GM19240 (cell line): ENCODE results near the gene RFC5.

ENCODE experiments used
- DNase-seq: peaks from one replicate; pipeline ENCODE4 v3.0.0; 2011; ENCODE audit warnings: low spot score; ENCODE audit not compliant: insufficient read length

The RFC5 gene

DNA sequence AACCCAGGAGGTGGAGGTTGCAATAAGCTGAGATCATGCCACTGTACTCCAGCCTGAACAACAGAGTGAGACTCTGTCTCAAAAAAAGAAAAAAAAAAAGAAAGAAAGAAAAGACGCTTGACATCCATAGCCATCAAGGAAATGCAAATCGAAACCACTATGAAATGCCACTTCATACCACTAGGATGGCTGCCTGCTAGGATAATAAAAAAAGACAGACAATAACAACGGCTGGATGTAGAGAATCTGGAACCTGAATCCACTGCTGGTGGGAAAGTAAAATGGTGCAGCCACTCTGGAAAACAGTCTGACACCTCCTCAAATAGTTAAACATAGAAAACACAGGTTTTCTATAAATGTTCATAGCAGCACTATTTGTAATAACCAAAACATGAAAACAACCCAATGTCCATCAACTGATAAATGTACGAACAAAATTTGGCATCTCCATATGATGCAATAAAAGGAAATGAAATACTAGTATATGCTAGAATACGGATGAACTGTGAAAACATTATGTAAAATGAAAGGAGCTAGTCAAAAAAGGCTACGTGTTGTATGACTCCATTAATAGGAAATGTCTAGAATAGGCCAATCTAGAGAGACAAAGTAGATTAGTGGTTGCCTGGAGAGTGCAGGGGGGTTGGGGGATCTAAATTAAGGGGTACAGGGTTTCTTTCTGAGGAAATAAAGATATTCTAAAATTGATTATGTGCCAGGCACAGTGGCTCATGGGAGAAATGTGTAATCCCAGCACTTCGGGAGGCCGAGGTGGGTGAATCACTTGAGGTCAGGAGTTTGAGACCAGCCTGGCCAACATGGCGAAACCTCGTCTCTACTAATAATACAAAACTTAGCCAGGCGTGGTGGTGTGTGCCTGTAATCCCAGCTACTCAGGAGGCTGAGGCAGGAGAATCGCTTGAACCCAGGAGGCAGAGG is 34.7 kb downstream of the RFC5 start:
- DNase-seq: no peak

DNA sequence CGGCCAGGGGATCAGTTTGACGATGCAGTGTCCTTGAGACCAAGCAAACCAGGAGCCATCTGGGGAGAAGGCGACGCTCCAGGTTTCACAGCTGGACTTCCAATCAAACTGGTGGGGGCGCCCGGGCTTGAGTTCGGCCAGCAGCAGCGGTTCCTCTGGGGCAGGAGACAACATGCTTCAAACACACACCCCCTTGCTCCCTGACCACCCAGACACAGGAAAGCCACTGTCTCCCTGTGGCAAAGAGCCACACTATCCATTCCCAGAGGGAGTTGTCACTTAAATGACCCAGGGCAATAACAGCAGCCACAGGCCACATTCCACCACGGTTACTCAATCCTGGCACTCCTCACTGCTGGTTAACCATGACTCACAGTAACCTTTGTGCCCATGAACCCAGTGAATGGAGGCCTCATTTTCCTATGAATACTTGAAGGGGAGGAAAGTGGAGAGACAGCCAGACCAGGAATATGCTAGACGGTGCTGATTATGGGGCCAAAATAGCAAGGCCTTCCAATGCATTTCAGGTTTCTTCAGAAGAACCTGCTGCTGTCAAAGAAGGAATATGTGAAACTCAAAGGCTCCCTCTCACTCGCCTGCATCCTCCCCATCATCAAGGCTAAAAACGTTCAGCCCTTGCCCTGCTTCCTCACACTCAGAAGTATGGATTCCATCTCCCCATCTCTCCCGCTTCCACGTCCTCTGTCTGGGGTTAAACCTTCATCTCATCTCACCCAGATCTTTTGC is 36.0 kb downstream of the RFC5 start:
- no peak for DNase-seq

DNA sequence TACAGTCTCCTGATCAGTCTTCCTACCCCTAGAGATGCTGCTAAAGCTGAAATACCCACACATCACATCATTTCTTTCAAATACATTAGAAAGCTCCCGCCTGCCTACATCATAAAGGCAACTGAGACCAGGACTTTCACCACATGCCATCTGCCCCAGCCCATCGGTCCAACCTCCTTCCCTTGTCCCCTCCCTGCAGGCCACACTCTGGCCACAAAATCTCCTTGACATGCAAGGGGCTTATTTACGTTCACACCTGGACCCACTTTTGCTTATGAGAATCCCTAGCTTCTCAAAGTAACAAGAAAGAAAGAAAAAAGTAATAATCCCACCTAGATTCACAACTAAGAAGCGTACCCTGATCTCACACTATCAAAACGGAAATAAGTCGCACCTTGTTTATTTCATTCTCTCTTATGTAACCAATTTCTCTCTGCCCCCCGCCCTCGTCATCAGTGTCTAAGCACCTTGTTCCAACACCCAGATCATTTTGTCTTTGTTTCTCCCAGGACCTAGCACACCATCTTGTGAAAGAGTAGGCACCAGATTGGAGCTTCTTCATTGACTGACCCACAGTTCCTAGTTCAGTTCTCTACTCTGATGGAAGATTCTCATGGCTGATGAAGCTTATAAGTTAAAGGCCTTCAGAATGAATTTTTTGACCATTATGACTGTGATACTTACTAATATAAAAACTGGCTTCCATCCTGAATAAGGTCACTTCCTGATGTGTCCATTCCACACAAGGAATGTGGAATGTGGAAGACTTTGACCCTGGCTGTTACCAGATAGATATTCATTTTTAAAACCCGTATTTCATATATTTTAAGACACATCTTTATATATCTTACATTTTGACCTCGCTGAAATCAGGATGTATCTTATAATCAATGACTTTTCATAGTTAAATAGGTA is 36.8 kb downstream of the RFC5 start:
- DNase-seq: no peak

DNA sequence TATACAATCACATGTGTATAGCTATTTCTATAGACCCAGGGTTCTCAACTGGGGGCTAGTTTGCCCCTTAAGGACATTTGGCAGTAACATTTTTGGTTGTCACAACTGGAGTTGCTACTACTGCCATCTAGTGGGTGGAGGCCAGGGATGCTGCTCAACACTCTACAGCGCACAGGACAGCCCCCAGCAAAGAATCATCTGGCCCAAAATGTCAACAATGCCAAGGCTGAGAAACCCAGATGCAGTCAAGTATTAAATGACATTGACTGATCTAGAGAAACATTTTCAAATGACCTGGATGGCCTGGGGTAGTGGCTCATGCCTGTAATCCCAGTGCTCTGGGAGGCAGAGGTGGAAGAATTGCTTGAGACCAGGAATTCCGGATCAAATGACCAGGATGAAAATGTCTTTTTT is 38.6 kb downstream of the RFC5 start:
- peak; percentile 41 for DNase-seq

DNA sequence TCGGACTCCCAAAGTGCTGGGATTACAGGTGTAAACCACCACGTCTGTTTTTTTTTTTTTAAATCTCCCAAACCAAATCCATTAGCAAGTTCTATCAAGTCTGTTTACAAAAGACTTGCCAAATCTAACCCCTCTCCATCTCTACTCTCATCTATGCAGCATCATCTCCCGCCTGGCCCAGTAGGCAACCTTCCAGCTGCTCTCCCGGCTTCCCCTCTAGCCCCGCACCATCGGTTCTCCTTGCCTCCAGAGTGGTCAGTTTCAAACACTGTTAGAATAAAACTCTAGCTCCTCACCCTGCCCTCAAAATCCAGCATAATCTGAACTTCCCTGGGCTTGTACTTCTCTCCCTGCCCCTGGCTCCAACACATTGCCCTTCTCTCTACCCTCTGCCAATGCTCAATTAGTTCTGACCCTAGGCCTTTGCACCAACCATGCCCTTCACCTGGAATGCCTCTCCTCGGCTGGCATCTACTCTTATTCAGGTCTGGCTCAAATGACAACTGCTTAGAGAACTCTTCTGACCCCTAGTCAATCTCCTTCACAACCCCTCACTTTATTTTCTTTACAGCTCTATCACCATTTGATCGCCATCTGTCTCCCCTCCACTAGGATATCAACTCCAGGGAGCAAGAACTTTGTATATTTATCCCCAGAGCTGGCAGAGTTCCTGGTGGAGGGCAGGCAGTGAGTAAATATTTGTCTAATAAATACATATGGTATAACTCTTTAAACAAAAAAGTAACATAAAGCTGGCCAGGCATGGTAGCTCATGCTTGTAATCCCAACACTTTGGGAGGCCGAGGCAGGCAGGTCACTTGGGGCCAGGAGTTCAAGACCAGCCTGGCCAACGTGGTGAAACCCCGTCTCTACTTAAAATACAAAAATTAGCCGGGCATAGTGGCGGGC is 39.6 kb downstream of the RFC5 start:
- DNase-seq: no peak

DNA sequence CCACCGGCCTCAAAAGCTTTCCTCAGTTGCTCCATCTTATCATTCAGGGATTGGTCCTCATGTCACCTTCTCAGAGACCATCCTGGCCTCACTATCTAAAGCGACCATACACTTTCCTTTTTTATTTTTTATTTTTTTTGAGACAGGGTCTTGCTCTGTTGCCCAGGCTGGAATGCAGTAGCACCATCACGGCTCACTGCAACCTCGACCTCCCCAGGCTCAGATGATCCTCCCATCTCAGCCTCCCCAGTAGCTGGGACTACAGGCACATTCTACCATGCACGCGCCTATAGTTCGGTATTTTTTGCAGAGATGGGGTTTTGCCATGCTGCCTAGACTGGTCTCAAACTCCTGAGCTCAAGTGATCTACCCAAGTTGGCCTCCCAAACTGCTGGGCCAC is 41.7 kb downstream of the RFC5 start:
- no peak for DNase-seq

DNA sequence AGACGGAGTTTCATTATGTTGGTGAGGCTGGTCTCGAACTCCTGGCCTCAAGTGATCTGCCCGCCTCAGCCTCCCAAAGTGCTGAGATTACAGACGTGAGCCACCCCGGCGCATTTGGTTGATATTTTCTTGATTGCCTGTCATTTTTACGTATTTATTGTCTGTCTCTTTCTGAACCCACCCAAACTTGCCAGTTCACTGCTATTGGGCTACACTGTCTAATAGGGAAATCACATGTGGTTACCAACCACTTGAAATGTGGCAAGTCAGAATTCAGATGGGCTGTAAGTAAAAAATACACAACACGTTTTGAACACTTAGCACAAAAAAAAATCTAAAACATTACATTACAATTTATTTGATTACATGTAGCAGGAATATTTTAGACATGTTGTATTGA is 42.4 kb downstream of the RFC5 start:
- DNase-seq: no peak

DNA sequence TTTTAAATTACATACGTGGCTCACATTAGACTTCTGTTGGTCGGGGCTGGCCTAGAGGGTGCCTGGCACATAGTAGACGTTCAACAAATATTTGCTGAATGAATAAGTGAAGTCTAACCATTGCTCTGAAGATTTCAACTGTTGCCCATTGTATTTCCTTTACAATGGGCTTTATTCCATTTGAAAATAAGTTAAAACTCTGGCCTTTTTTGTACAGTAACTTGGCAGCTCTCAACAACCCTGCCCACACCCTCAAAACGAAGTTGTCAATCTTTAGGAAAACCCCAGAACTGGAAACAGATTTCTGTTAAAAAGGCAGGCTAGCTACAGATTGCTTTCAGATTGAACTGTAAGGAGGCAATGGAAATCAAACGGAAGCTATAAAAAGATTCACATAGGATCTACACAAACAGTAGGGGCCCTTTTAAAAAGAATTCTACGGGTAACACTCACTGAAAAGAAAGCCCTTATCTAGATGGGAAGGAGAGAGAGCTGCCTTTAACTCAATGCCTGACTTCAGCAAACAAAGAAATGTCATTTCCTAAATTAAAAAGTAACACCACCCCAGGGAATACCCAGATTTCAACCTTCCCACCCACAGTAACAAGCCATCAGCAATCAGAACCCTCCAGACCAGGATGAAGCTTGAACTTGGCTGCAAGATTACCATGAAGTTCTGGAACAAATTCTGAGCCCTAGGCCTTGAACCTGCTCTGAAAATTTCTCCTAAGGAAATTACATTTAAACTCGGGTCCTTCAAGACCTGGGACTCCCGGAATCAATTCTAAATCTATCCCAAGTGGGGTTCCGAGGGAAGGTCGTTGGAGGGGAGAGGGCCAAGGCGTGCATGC is 43.1 kb downstream of the RFC5 start:
- no peak for DNase-seq

DNA sequence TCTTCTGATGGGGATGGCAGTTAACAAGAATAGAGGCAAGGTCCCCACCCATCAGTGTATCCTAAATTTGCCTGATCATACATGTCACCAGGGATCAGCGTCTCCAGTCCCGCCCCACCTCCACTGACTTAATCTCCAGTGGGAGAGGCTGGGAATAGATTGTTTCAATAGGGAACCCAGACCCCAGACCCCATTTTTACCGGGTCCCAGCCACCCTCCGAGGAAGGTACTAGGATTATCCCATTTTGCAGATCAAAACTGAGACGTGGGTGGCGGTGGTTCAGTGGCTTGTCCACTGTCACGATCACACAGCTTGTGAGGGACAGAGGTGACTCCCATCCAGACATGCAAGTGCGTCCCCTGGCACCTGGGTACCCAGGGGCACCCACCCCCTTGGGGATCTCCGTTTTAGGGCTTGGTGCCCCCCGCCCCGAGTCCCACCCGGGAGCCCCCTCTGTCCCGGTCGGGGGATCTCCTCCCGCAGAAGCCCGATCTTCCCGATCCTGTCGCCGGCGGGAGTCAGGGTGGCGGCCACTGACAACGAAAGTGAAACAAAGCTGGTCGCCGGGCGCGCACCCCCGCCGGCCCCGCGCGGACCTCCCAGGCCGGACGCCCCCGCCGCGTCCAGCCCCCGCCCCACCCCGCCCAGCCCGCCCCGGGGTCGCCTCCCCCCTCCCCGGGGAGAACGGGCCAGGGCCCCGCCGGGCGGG is 44.0 kb downstream of the RFC5 start:
- DNase-seq: no peak

DNA sequence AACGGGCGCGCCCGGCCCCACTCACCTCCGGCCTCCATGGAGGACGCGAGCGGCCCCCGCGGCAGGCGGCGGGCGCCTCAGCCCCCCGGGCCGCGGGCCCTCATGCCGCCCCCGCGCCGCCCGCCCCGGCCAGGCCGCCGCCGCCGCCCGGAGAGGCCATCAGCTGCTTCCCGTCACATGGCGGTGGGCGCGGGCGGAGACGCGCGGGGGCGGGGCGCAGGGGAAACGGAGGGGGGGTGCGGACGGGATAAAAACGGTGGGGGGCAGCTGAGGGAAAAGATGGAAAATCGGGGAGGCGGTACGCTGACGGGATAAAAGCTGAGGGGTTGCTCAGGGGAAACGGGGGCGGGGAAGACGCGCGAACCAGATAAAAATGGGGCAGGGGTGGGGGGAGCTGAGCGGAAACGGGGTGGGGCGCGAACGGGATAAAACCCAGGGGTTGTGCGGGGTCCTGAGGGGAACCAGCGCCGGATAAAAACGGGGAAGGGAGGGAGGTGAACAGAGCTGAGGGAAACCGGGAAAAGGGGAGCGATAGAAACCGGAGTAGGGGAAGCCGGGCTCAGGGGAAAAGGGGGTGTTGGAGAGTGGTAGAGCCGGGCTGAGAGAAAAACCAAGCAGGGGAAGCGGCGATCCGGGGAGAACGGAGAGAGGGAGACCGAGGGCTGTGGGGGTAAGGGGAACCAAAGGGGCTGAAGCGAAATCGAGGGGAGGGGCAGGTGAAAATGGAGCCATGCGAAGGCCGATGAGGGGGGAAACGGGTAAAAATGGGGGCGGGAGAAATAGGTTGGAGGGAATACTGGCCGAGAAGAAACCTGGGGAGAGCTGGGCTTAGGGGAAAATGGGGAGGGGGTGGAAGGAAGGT is 44.7 kb downstream of the RFC5 start, which contains the start of gene WSB2:
TSS of gene WSB2 (minus strand) at position 169 of the 862 bp plus-strand sequence. CDS start at position 38, 131 bp downstream.
- DNase-seq: peak; percentile 8

DNA sequence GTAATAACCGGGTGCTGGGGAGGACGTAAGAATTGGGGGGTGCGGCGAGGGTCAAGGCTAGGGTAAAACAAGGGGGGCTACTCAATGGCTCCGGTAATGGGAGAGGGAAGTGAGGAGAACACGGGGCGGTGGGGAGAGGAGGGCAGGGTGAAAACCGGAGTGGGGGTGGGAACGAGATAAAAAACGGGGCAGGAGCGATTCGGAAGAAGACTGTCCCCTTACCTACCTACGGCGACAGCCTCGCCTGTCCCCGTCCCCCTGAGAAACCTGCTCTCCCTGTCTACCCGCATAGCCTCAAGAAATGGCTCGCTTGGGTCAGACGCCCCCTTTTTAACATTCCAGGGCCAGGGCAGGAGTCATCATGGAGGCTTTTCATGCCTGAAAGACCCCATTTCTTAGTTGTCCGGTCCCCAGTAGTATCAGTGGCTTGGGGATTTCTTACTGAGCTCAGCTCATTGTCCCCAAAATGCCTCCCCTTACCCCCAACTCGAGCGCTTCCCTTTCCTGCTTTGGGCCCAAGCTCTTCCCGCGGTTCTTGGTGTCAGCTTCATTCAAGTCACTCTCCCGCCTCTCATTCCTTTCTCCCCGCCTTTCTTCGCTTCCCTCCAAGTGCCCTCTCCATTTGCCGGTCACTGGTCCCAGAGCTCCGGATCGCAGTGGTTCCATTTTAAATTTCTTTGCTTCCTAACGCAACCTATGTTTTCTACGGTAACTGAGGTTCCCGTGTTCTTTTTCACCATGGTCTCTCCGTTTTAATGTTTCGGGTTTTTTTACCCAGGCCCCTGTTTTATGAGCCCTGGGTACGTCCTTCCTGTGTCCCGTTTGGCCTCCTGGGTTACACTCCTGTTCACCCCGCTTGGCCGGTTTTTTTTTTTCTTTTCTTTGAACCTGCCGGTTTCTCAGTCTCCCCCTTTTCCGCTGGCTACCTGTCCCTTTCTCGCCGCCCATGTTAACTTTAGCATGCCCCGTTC is 45.7 kb downstream of the RFC5 start:
- peak; percentile 23 for DNase-seq

DNA sequence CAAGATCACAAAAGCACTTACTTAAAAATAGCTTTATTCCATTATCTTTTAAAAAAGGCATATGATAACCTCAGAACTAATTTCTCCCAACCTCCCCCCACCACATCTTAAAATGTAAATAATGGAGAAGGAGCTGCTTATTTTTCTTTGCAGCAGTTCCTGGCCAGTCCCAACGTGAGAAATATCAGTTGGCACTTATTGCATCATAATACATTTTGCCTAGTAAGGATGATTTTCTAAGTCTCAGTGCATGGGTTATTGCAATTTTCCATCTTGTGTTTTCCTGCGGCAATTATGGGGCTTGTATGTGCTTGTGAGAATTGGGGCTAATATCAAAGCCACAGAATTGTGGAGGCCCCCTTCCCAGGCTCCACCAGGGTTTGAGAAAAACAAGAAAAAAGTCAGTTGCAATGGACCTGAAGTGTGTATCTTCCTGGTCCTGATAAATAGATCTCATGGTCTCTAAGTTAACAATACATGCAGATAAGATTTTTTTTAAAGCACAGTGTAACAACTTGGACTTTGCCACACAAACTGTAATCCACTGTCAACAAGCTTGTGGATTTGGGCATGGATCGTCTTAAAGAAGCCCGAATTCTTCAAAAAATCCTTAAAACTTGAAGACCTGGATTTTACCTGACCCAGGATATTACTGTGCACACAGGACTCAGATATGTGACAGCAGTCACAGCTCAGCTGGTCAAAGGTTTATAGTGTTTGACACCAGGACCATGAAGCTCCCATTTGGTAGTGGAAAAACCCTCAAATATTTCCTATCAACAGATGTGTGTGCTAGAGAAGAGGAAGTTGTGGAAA is 47.3 kb downstream of the RFC5 start:
- DNase-seq: no peak

DNA sequence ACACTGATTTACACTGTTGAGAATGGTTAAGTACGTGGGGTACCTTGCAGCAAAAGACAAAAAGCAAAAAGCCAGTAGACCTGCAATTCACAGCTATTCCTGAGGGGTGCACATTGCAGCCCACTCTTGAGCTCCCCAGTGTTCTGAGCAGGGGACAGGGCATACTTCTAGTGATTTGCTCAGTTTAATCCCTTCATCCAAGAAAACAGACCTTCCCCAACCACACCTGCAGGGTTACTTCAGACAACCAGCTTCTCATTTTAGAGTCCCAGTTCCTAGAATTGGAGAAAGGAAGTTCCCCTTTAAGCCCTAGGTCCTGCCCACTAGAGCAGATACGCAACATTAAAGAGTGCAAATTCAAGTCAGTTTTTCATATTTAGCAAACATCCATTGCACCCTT is 48.1 kb downstream of the RFC5 start:
- peak; percentile 41 for DNase-seq

DNA sequence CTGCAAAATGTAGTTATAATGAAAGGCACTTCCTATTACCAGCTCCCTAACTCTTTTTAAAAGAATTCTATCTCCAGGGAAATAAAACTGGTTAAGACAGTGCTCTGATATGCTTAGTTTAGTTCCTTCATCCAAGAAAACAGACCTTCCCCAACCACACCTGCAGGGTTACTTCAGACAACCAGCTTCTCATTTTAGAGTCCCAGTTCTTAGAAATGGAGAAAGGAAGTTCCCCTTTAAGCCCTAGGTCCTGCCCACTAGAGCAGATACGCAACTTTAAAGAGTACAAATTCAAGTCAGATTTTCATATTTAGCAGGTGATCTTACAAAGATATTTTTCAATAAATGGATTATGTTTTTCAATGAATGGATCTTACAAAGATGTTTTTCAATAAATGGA is 48.9 kb downstream of the RFC5 start:
- no peak for DNase-seq

DNA sequence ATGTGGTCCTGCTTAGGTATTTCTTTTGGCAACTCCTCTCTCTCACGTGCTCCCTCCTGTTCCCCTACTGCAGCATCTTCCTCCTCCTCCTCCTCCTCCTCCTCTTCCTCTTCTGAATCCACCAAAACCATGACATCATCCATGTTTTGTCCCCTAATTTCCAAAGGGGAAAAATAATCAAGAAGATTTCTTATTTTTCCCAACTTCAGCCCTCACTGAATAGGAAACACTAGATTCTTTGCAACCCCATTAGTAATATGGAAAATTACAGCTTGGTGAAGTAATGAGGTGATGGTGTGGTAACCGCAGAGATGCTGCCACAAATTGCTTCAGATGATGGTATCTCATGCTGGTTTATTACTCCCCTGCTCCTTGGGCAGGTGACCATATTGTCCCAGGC is 51.9 kb downstream of the RFC5 start:
- no peak for DNase-seq

DNA sequence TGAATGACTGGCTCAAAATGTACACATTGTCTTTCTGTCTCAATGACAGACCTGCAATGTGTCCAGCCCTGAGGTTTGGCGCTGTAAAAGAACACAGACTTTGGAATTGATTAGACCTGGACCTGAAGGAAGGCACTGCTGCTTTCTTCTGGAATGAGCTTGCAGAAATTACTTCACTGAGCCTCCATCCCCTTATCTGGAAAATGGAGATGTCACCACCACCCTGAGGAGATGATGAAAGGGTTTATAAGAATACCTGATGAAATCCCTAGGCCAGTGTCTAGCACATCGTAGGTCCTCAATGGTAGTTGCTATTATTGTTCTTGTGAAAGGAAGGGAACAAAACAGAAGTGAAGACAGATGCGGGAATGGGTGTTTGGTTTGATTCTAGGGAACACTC is 54.1 kb downstream of the RFC5 start:
- DNase-seq: no peak
